HUES48 (cell line): Measurements from ENCODE around the gene SMYD3.
"Not testable (repeated sequence)": the region's sequence is repeated elsewhere in the genome, so short reads cannot be mapped to it uniquely, and the experiment has no call there.

ENCODE experiments used
- H3K27ac ChIP-seq: one replicate; pipeline ENCODE4 v1.7.0; 2013; ENCODE audit warnings: low read depth, low read length, inconsistent platforms
- H3K27me3 ChIP-seq: 2 replicates; pipeline ENCODE4 v1.6.1; 2013; ENCODE audit warnings: mild to moderate bottlenecking, low read length; ENCODE audit not compliant: control insufficient read depth, insufficient read depth
- H3K36me3 ChIP-seq: 2 replicates; pipeline ENCODE4 v1.6.1; 2013; ENCODE audit warnings: low read length; ENCODE audit not compliant: control insufficient read depth, insufficient read depth
- H3K4me1 ChIP-seq: 2 replicates; pipeline ENCODE4 v1.6.1; 2013; ENCODE audit warnings: mild to moderate bottlenecking, low read length; ENCODE audit not compliant: control insufficient read depth, insufficient read depth
- H3K4me3 ChIP-seq: 2 replicates; pipeline ENCODE4 v1.5.1; 2013; ENCODE audit warnings: mild to moderate bottlenecking, low read depth, low read length
- H3K9ac ChIP-seq: 2 replicates; pipeline ENCODE4 v1.6.1; 2013; ENCODE audit warnings: mild to moderate bottlenecking, low read depth, low read length, moderate library complexity
- H3K9me3 ChIP-seq: 2 replicates; pipeline ENCODE4 v1.6.1; 2013; ENCODE audit warnings: low read length; ENCODE audit not compliant: control insufficient read depth, insufficient read depth

The SMYD3 gene

DNA sequence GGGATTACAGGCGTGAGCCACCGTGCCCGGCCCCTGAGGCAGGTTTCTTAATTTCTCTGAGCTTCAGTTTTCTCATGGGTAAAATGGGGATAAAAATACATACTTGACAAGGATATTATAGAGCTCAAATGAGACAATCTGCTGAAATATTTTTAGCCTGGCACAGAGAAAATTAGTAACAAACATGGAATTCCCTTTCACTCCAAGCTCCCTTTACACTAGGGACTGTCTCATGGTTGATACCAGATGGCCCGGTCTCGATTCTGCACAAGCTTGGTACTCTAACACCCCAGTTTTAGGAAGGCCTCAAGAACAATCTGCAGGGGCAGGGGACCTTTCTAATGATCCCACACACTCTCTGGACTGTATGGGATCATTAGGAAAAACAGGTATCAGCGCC is 671.7 kb downstream of the SMYD3 start:
- Histone ChIP-seq H3K9ac (no peak overlapping the region), H3K9me3 (no peaks in the 10 kb centered on the region), H3K27me3 (no peaks in the 10 kb centered on the region), H3K36me3 (no peaks in the 10 kb centered on the region), H3K27ac (no peak overlapping the region), H3K4me1 (peaks cover 4% of the 10 kb centered on the region; the same call in 1 of the 2 replicates), H3K4me3 (no peak overlapping the region)

DNA sequence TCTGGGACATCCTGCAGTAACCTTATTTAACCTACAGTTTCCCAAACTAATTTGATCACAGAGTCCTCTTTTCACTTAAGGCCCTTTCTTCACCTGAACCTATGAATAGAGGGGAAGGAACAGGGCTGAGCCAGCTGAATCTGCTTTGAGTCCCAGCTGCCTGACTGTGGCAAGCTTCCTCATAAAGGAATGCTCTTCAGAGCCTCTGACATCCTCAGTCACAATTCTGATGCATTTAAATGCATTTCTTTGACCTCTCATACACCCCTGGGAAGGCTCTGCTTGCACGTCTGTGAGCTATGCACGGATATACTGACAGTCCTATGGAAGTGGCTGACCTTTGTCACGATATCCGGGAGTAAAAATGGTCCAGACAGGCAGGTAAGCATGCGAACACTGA is 673.1 kb downstream of the SMYD3 start:
- no peaks in the 10 kb centered on the region for H3K9me3 ChIP-seq
- H3K27ac ChIP-seq = no peak overlapping the region
- H3K9ac ChIP-seq = no peak overlapping the region
- H3K27me3 ChIP-seq = no peaks in the 10 kb centered on the region
- no peak overlapping the region for H3K4me3 ChIP-seq
- peaks cover 4% of the 10 kb centered on the region; the same call in 1 of the 2 replicates for H3K4me1 ChIP-seq
- no peaks in the 10 kb centered on the region for H3K36me3 ChIP-seq

DNA sequence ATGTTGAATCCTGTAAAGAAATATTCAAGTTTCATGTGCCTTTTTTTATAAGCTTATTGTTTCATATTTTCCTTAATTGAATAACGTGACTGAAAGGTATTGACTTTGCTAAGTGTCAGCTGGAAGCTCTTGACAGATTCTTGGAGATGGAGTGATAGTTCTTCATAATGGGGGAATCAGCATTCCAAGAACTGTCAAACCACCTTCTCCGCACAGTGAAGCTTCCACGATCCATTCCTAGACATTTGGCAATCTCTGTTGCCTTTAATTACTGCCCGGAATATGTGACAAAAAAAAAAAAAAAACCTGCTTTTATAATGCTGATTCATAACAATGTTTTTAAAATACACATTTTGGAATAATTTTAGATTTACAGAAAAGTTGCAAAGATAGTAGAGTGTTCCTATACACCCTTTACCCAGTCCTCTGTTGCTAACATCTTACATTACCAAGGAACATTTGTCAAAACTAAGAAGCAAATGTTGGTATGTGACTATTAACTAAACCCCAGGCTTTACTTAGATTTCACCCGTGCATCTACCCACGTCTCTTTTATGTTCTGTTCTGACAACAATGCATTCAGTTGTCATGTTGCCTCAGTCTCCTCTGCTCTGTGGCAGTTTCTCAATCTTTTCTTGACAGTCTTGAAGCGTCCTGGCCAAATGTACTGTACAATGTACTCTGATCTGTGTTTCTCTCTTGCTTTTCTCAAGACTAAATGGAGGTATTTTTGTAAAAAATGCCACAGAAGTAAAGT is 674.1 kb downstream of the SMYD3 start:
- H3K36me3 ChIP-seq = no peaks in the 10 kb centered on the region
- peaks cover 4% of the 10 kb centered on the region; the same call in 1 of the 2 replicates for H3K4me1 ChIP-seq
- no peaks in the 10 kb centered on the region for H3K27me3 ChIP-seq

DNA sequence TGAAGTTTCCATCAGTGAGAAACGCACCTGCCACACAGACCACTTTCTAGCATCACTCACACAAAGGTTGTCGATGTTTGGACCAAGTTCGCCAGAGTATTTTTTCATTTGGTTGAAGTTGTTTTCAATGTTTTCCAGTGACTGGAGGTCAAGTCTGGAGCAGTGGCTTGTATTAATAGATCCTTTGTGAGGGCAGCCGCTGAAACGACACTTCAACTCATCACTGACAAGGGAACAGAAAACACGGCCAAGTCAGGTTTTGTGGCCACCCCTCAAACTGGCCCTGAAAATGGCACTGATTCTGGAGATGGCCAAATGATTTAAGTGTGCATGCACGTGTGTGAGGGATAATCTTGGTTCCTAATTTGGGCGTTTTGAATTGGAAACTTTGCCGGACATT is 675.6 kb downstream of the SMYD3 start:
- no peak overlapping the region for H3K4me3 ChIP-seq
- no peaks in the 10 kb centered on the region for H3K9me3 ChIP-seq
- H3K9ac ChIP-seq = no peak overlapping the region
- no peaks in the 10 kb centered on the region for H3K27me3 ChIP-seq
- H3K4me1 ChIP-seq = no peaks in the 10 kb centered on the region
- H3K36me3 ChIP-seq = no peaks in the 10 kb centered on the region
- H3K27ac ChIP-seq = no peak overlapping the region

More for the DNA sequence above, 674.1 kb downstream of the SMYD3 start:
- Histone ChIP-seq H3K4me3 (no peak overlapping the region), H3K27ac (no peak overlapping the region), H3K9ac (no peak overlapping the region), H3K9me3 (no peaks in the 10 kb centered on the region)

GRCh38 chr1:245829826-245830225 is 677.3 kb downstream of the SMYD3 start:
- Histone ChIP-seq H3K4me3 (no peak overlapping the region), H3K9me3 (no peaks in the 10 kb centered on the region), H3K27me3 (no peaks in the 10 kb centered on the region), H3K9ac (no peak overlapping the region), H3K36me3 (no peaks in the 10 kb centered on the region), H3K27ac (no peak overlapping the region), H3K4me1 (no peaks in the 10 kb centered on the region)

- Histone ChIP-seq H3K4me1 (no peaks in the 10 kb centered on the region), H3K9ac (no peak overlapping the region), H3K4me3 (no peak overlapping the region), H3K27ac (no peak overlapping the region), H3K9me3 (no peaks in the 10 kb centered on the region), H3K27me3 (no peaks in the 10 kb centered on the region), H3K36me3 (no peaks in the 10 kb centered on the region)
Observed at GRCh38 chr1:245829194-245829593, 677.9 kb downstream of the SMYD3 start.

- no peaks in the 10 kb centered on the region for H3K4me1 ChIP-seq
- H3K9me3 ChIP-seq = no peaks in the 10 kb centered on the region
- H3K4me3 ChIP-seq = no peak overlapping the region
- H3K36me3 ChIP-seq = no peaks in the 10 kb centered on the region
- no peaks in the 10 kb centered on the region for H3K27me3 ChIP-seq
- no peak overlapping the region for H3K27ac ChIP-seq
- H3K9ac ChIP-seq = no peak overlapping the region
Observed at GRCh38 chr1:245827301-245827700, 679.8 kb downstream of the SMYD3 start.

DNA sequence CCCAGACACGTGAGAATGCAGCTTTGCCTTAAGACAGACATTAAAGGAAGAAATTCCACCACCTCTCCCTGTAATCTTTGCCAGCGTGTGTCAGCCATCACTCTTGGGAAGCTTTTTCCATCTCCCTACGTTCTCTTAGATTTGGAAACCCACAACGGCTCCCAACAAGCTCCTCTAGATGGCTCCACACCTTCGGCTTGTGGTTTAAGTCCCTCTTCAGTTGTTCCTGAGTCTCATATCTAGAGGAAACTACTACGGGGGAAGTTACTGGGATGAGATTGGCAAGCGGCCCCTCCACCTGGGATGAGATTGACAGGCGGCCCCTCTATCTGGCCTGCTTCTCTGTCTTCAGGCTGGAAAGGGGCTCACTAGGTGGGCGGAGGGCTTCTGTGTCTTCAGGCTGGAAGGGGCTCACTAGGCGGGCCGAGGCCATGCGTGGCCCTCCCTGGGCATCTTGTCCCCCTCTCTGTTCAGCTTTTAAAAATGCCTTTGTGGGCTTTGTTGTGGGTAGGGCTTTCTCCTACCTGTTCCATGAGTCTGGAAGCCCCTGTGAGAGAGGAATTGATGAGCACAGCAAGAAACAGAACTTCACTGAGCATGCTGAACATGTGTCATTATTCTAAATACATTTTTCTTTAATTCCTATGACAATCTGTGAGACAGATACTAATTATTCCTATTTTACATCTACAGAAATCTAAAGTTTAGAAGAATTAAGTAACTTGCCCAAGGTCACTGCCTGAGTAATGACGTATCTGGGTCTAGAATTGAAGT is 681.8 kb downstream of the SMYD3 start:
- no peaks in the 10 kb centered on the region for H3K27me3 ChIP-seq
- no peak overlapping the region for H3K9ac ChIP-seq
- H3K27ac ChIP-seq = no peak overlapping the region
- H3K9me3 ChIP-seq = no peaks in the 10 kb centered on the region
- H3K4me3 ChIP-seq = no peak overlapping the region
- no peaks in the 10 kb centered on the region for H3K36me3 ChIP-seq
- H3K4me1 ChIP-seq = no peaks in the 10 kb centered on the region

DNA sequence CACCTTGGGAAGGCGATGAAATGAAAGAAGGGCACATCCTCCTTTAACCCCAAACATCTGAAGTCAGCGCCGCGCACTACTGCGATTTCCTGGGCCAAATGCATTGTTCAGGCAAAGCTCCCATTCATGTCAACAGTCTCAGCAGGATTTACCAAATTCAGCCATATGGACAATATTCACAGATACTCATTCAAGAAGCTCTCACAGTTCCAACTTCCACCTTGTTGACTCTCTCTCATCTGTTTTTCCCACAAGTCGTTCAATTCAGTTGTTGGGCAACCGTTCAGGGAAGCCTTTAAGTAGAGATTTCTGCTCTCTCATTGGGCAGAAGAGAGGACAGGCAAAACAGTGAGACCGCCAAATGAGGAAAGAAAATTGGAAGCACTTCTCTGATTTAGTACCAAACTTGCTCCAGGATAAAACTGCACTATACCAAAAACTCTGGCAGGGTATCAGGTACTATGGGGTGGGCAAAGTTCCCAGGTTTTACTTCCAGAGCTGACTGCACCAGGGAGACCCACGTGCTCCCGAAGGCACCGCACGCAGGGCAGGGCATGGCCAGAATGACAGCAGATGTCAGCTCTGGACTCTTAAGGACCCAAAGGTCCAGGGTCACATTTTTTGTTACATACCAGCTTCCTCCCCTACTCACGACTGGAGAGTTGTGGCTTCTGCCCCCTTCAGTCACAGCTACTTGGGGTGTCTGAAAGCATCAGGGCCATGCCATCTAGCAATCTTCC is 683.5 kb downstream of the SMYD3 start:
- Histone ChIP-seq H3K9me3 (no peaks in the 10 kb centered on the region), H3K9ac (no peak overlapping the region), H3K36me3 (no peaks in the 10 kb centered on the region), H3K27ac (no peak overlapping the region), H3K4me1 (no peaks in the 10 kb centered on the region), H3K4me3 (no peak overlapping the region), H3K27me3 (no peaks in the 10 kb centered on the region)

DNA sequence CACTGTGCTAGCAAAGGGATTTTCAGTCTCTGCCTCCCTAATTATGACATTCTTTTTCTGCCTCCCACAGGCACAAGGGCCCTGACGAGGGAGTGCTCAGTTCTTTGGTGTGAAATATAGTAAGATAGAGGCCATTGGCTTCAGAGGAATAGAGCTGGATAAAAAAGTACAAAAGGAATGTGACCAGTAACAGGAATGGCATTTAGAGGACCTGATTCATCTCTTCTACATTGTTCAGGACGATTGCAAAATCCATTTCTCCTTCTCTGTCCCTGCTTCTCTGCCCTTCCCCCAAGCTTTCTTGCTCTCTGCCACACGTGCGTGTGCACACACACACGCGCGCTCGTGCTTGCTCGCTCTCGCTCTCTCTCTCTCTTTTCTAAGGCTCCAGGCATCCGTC is 684.1 kb downstream of the SMYD3 start:
- H3K4me3 ChIP-seq = no peak overlapping the region
- H3K27ac ChIP-seq = no peak overlapping the region
- no peaks in the 10 kb centered on the region for H3K4me1 ChIP-seq
- H3K9ac ChIP-seq = no peak overlapping the region
- H3K27me3 ChIP-seq = no peaks in the 10 kb centered on the region
- H3K9me3 ChIP-seq = no peaks in the 10 kb centered on the region
- H3K36me3 ChIP-seq = no peaks in the 10 kb centered on the region

- H3K36me3 ChIP-seq, H3K9ac ChIP-seq, H3K9me3 ChIP-seq, H3K27me3 ChIP-seq, H3K4me3 ChIP-seq, H3K4me1 ChIP-seq, H3K27ac ChIP-seq: not testable (repeated sequence)
Observed at GRCh38 chr1:245818363-245818762, 688.7 kb downstream of the SMYD3 start.
